HG03442 (cell line): ENCODE data around the gene TSPAN15.

Source experiments
- ATAC-seq: cut with Tn5 transposase; IDR thresholded peaks from one replicate; pipeline ENCODE4 v1.9.1; 2021; ENCODE audit warnings: mild to moderate bottlenecking, moderate library complexity; ENCODE audit not compliant: unreplicated experiment

Gene TSPAN15

GRCh38 chr10:69451209-69451783, at the start of gene TSPAN15:
TSPAN15 (plus strand) TSS chr10:69451465; CDS start chr10:69451595, 130 bp downstream.
- ATAC-seq: peak; percentile 73

GRCh38 chr10:69402386-69402785, 48.9 kb upstream of the TSPAN15 start:
- ATAC-seq: no peak

GRCh38 chr10:69403066-69403465, 48.2 kb upstream of the TSPAN15 start:
- ATAC-seq: no peak

- ATAC-seq: no peak
Measured at GRCh38 chr10:69403519-69403918, 47.7 kb upstream of the TSPAN15 start.

DNA sequence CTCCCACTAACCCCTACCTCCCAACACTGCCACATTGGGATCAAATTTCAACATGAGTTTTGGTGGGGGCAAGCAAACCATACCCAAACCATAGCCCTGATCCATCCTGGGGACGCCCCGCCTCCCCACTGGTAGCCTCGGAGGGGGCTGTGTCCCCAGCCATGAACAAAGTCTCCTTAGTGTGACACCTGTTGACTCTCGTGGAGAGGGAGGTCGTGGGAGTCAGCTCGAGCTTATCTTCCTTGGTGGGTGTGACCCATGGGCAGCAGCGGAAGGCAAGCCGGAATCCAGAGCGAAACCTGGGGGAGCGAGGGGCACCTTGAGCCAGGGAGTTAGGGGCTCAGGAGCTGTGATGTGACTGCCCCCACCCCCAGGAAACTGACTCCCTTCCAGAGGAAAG, 46.5 kb upstream of the TSPAN15 start:
- ATAC-seq: no peak

DNA sequence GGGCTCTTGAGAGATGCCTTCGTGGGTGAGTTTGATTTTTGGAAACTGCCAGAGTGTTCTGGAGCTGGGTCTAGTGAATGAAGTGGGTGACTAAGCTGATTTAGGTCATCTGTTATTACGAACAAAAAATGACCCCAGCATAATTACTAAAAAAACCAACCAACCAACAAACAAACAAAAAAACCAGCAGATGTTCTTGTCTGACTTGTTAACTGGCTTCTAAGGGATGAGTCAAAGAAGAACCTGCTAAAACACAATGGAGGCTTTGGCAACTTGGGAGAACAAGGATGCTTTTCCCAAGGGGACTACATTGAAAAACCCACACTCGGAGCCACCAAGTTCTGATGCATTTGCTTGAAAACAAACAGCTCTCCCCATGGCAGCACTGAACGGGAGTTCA, 46.0 kb upstream of the TSPAN15 start:
- ATAC-seq: no peak

DNA sequence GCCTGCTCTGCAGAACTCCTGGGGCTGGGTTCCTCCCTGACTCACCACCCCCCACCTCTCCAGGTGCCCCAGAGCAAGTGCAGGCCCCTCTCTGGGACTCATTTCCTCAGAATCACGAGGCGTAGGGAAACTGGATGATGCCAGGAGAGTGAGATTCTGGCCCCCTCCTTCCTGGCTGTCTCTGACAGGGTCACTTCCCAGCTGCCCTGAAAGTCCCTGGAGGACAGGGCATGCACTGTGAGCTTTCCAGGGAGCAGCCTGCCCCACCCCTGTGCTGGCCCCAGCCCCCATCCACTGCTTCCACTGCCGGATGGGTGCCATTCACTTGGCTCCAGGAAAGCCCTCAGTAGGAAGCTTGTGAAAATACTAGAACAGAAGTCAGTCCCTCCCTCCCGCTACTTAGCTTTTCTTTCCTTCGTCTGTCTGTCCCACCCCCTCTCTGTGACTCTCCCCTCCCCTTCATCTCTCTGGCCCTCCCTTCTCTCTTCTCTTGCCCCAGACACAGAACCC, 44.9 kb upstream of the TSPAN15 start:
- no peak for ATAC-seq

DNA sequence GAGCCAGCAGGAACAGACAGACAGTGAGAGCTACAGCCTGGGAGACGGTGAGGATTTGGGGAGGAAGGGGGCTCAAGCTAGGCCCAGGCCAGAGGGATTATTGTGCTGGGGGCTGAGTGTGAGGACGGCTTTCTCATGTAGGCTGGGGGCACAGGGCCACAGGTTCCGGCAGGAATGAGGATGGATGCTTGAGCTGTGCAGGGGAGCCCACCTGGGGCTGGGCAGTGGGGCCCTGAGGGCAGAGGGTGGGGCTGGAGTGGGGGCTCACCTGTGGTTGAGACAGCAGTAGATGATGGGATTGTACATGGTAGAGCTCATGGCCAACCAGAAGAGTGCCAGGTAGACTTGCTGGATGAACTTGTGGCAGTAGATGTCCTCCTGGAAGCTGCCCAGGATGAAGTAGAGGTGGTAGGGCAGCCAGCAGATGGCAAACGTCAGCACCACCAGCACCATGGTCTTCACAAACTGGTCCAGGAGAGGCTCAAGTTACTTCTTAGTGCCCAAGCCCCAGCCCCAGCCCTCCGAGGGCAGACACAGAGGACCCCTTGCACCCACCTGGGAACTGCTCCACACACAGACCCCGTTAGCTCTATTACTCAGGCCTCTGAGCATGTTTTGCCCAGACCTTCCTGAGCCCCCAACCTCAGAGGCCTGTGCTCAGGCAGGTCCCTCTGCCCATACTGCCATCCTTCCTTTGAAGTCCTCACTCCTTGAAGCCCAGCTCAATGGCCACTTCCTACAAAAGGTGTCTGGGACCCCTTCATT, 44.3 kb upstream of the TSPAN15 start:
- ATAC-seq: no peak

- no peak for ATAC-seq
Measured at GRCh38 chr10:69407621-69408301, 43.5 kb upstream of the TSPAN15 start.

GRCh38 chr10:69408318-69409175, 42.7 kb upstream of the TSPAN15 start:
- ATAC-seq: peak; percentile 86

DNA sequence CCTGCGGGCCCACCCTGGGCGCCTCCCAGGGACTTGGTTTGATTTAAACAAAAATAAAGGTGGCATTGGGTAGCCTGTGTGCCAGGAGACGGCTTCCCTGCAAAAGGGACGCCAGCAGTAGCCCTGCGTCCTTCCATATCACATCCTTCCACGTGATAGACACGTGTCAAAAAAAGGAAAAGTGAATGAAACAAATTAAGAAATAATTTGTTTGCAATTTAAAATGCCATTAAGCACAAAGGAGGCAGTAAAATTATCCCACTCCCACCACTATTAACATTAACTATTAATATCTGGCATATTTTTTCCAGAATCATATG, 42.1 kb upstream of the TSPAN15 start:
- no peak for ATAC-seq

GRCh38 chr10:69409968-69410367, 41.3 kb upstream of the TSPAN15 start:
- peak; percentile 25 for ATAC-seq

DNA sequence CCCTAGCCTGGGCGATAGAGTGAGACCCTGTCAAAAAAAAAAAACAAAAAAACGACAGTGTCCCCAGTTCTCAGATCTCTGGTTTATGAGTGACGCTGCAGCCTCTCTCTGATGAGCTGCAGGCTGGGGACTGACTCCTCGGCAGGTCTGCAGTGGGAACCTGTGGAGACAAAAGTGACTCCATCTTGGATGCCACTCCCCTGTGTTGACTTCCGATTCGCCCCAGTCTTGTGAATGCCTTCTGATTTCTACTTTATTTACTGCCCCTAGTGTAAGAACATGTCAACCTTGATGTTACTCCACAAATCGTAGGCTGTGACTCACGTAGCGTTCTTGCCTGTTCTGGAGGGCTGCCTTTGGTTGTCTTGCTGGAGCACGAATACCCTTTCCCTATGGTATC, 40.8 kb upstream of the TSPAN15 start:
- ATAC-seq: no peak

- no peak for ATAC-seq
Measured at GRCh38 chr10:69411476-69411875, 39.8 kb upstream of the TSPAN15 start.

DNA sequence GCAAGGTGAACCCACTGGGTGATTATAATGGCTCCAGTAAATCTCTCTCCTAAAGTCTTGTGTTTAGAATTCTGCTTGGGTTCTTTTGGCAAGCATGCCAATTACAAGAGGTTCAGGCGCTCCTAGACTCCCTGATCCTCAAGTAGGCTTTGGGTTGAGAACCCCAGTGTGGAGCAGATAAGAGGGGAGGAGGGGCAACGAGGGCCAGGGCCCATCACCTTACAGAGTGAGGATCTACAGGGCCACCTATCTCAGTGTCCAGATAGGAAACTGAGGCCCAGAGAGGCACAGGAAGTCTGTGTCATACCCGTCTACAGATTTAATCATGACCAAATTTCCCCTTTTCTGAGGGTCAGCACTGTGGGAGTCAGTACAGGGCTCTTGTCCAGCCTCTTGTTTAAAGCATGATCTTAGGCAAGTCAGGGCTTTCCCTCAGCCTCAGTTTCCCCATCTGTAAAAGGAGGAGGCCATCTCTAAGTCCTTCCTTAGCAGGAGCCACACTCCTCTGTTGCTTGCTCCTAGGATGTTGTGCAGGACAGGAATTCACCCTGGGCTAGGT, 39.0 kb upstream of the TSPAN15 start:
- no peak for ATAC-seq

- ATAC-seq: no peak
Measured at GRCh38 chr10:69413221-69413865, 37.9 kb upstream of the TSPAN15 start.

GRCh38 chr10:69414036-69415018, 36.9 kb upstream of the TSPAN15 start:
- no peak for ATAC-seq

DNA sequence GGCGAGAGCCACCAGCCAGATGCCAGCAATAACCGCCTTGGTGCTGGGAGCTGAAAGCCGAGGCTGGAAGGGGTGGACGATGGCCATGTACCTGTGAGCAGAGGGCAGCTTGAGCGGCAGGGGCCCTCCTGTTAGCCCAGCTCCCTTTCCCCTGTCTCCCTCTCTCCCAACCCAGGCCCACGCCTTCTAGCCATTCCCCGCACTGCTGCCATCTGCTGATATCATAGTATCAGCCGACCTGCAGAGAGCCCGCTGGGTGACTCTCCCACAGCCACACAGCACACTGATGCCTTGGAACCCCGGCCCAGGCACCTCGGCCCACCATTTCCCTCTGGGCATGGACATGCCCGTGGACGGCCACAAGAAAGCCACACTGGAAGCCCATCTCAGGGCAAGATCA, 36.2 kb upstream of the TSPAN15 start:
- no peak for ATAC-seq

- ATAC-seq: no peak
Measured at GRCh38 chr10:69415951-69416350, 35.3 kb upstream of the TSPAN15 start.
